ENCODE results near the gene TARS1. TPM values are rescaled to one million over a fixed set of nuclear protein-coding genes. Genes with fewer than 3 reads are reported as not detected.

TARS1 gene
- total and polyA plus RNA-seq, 7 experiments from 2014 or later, result 29.7 to 153 (median 60.0) TPM

DNA sequence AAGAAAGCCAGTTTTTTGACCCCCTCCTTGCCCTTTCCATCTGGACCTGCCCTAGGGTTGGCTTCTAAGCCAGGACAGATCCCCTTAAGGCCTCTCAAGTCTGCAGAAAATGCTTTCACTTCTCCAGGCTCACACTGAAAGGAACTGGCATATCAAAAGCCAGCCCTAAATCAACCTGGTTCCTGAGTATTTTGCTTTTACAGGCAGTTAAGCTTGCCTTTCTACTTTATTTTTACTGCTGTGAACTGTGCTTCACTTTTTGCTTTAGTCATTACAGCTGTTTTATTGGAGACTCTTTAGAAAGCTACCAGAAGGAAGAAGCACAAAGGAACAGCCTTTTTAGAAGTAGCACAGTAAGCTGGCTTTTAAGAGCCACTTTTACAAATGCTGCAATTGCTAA, 5.0 kb downstream of the TARS1 start:
- intact Hi-C loops (cut with micrococcal nuclease), result loop anchor here in 1 of 2 donors (10.0 kb wide), 3 partner anchors 211 to 861 kb away; partner anchors contain the start of gene SUB1
- Histone ChIP-seq H3K27me3 (ENCODE audit: control insufficient read depth in 2 of 2, insufficient read depth in 2 of 2, low read length in 2 of 2) (no peaks in the 10 kb centered on the region), H3K4me3 (ENCODE audit: low read length) (no peak overlapping the region), H3K36me3 (ENCODE audit: control insufficient read depth in 2 of 3, insufficient read depth in 3 of 3, low read length in 3 of 3) (peaks cover 10 to 41% (median 14%) of the 10 kb centered on the region in 3 experiments), H3K27ac (ENCODE audit: low read depth, low read length) (no peak overlapping the region), H3K4me1 (ENCODE audit: control insufficient read depth in 2 of 2, insufficient read depth in 2 of 2, low read length in 2 of 2) (peaks cover 7 to 15% of the 10 kb centered on the region in 2 donors), H3K9me3 (ENCODE audit: control insufficient read depth in 2 of 3, low read length in 3 of 3) (no peaks in the 10 kb centered on the region)
- Mint-ChIP-seq H3K27me3 (no peaks in the 10 kb centered on the region), H3K36me3 (peaks cover 5 to 46% (median 23%) of the 10 kb centered on the region in 5 donors), H3K9me3 (no peaks in the 10 kb centered on the region), H3K27ac (peak overlapping the region in 3 of 9 donors; percentile 23 to 53 (median 43)), H3K4me3 (no peak overlapping the region), H3K4me1 (peaks cover 26 to 52% (median 41%) of the 10 kb centered on the region in 7 donors)
- ChIA-PET POLR2A (no interaction called here), CTCF (interaction anchor here (0.6 to 0.9 kb wide), 2 partner anchors 10 to 832 kb away, joined by 3 read pairs; no protein-coding TSS in a partner anchor)
- no peak for DNase-seq
- ATAC-seq, result no peak

DNA sequence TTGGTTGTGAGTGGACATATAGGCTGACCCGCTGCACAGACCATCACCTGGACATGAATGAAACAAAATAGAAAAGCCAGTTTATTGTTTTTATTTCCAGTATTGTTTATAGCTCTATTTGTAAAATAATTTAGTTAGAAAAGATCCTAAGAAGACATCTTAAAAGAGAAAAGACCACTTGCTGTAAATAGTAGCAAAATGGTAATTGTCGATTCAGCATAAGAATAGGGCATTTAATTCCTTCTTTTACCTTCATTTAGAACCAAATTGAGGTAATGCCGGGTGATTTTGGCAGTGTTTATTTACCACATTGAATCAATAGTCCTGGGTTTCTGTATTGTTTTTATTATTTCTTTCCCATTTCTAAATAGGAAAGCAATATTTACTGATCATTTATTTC, 7.4 kb downstream of the TARS1 start:
- POLR2A ChIA-PET, result no interaction called here
- DNase-seq, result no peak

GRCh38 chr5:33457126-33457525, 16.4 kb downstream of the TARS1 start:
- intact Hi-C loops (cut with micrococcal nuclease), result no loop called here
- H3K9me3 Mint-ChIP-seq, result no peaks in the 10 kb centered on the region
- Histone ChIP-seq H3K36me3 (ENCODE audit: control insufficient read depth in 2 of 3, insufficient read depth in 3 of 3, low read length in 3 of 3) (peaks cover 5 to 94% (median 29%) of the 10 kb centered on the region in 3 experiments), H3K4me1 (ENCODE audit: control insufficient read depth in 2 of 2, insufficient read depth in 2 of 2, low read length in 2 of 2) (no peaks in the 10 kb centered on the region), H3K27ac (ENCODE audit: low read depth, low read length) (no peak overlapping the region), H3K27me3 (ENCODE audit: control insufficient read depth in 2 of 2, insufficient read depth in 2 of 2, low read length in 2 of 2) (no peaks in the 10 kb centered on the region), H3K9me3 (ENCODE audit: control insufficient read depth in 2 of 3, low read length in 3 of 3) (no peaks in the 10 kb centered on the region), H3K4me3 (ENCODE audit: low read length) (no peak overlapping the region)
- H3K36me3 Mint-ChIP-seq, result peaks cover 15 to 71% (median 36%) of the 10 kb centered on the region in 5 donors
- ChIA-PET POLR2A (no interaction called here), CTCF (interaction anchor here (1.0 kb wide), 1 partner anchor 21 kb away, joined by 3 read pairs; no protein-coding TSS in a partner anchor)
- no peak overlapping the region for H3K4me3 Mint-ChIP-seq
- no peaks in the 10 kb centered on the region for H3K27me3 Mint-ChIP-seq
- peak overlapping the region in 2 of 9 donors; percentile 34 to 41 for H3K27ac Mint-ChIP-seq
- no peak for ATAC-seq
- H3K4me1 Mint-ChIP-seq, result peaks cover 0 to 11% (median 4%) of the 10 kb centered on the region in 7 donors
- no peak for DNase-seq

More for the DNA sequence above, 7.4 kb downstream of the TARS1 start:
- H3K4me1 Mint-ChIP-seq, result peaks cover 22 to 53% (median 39%) of the 10 kb centered on the region in 7 donors
- Histone ChIP-seq H3K4me3 (ENCODE audit: low read length) (no peak overlapping the region), H3K27me3 (ENCODE audit: control insufficient read depth in 2 of 2, insufficient read depth in 2 of 2, low read length in 2 of 2) (no peaks in the 10 kb centered on the region), H3K9me3 (ENCODE audit: control insufficient read depth in 2 of 3, low read length in 3 of 3) (no peaks in the 10 kb centered on the region), H3K4me1 (ENCODE audit: control insufficient read depth in 2 of 2, insufficient read depth in 2 of 2, low read length in 2 of 2) (no peaks in the 10 kb centered on the region), H3K36me3 (ENCODE audit: control insufficient read depth in 2 of 3, insufficient read depth in 3 of 3, low read length in 3 of 3) (peaks cover 10 to 45% (median 16%) of the 10 kb centered on the region in 3 experiments), H3K27ac (ENCODE audit: low read depth, low read length) (no peak overlapping the region)
- H3K27ac Mint-ChIP-seq, result peak overlapping the region in 2 of 9 donors; percentile 14 to 31
- H3K36me3 Mint-ChIP-seq, result peaks cover 5 to 53% (median 23%) of the 10 kb centered on the region in 5 donors
- intact Hi-C loops (cut with micrococcal nuclease), result loop anchor here in 1 of 2 donors (10.0 kb wide), 3 partner anchors 213 to 863 kb away; partner anchors contain the start of gene SUB1
- no peak overlapping the region for H3K4me3 Mint-ChIP-seq
- no peaks in the 10 kb centered on the region for H3K27me3 Mint-ChIP-seq
- CTCF ChIA-PET, result no interaction called here
- H3K9me3 Mint-ChIP-seq, result no peaks in the 10 kb centered on the region
- ATAC-seq, result no peak

- ATAC-seq, result no peak
These were observed 17.1 kb downstream of the TARS1 start for GRCh38 chr5:33457817-33458216.

GRCh38 chr5:33460210-33460609, 19.4 kb downstream of the TARS1 start:
- Histone ChIP-seq H3K36me3 (ENCODE audit: control insufficient read depth in 2 of 3, insufficient read depth in 3 of 3, low read length in 3 of 3) (peaks cover 10 to 94% (median 37%) of the 10 kb centered on the region in 3 experiments), H3K4me3 (ENCODE audit: low read length) (no peak overlapping the region), H3K9me3 (ENCODE audit: control insufficient read depth in 2 of 3, low read length in 3 of 3) (no peaks in the 10 kb centered on the region), H3K4me1 (ENCODE audit: control insufficient read depth in 2 of 2, insufficient read depth in 2 of 2, low read length in 2 of 2) (no peaks in the 10 kb centered on the region), H3K27ac (ENCODE audit: low read depth, low read length) (no peak overlapping the region), H3K27me3 (ENCODE audit: control insufficient read depth in 2 of 2, insufficient read depth in 2 of 2, low read length in 2 of 2) (no peaks in the 10 kb centered on the region)
- Mint-ChIP-seq H3K27me3 (no peaks in the 10 kb centered on the region), H3K36me3 (peaks cover 18 to 79% (median 30%) of the 10 kb centered on the region in 5 donors), H3K4me1 (peaks cover 0 to 5% (median 0%) of the 10 kb centered on the region in 7 donors), H3K4me3 (no peak overlapping the region), H3K27ac (peak overlapping the region in 1 of 9 donors; percentile 39), H3K9me3 (no peaks in the 10 kb centered on the region)
- POLR2A ChIA-PET, result interaction anchor here (0.7 kb wide), 1 partner anchor 559 kb away, joined by 3 read pairs; no protein-coding TSS in a partner anchor
- intact Hi-C loops (cut with micrococcal nuclease), result no loop called here
- ATAC-seq, result no peak
- no peak for DNase-seq
- CTCF ChIA-PET, result no interaction called here

More at GRCh38 chr5:33457817-33458216, 17.1 kb downstream of the TARS1 start:
- Histone ChIP-seq H3K27ac (ENCODE audit: low read depth, low read length) (no peak overlapping the region), H3K27me3 (ENCODE audit: control insufficient read depth in 2 of 2, insufficient read depth in 2 of 2, low read length in 2 of 2) (no peaks in the 10 kb centered on the region), H3K9me3 (ENCODE audit: control insufficient read depth in 2 of 3, low read length in 3 of 3) (no peaks in the 10 kb centered on the region), H3K4me3 (ENCODE audit: low read length) (no peak overlapping the region), H3K4me1 (ENCODE audit: control insufficient read depth in 2 of 2, insufficient read depth in 2 of 2, low read length in 2 of 2) (no peaks in the 10 kb centered on the region), H3K36me3 (ENCODE audit: control insufficient read depth in 2 of 3, insufficient read depth in 3 of 3, low read length in 3 of 3) (peaks cover 5 to 94% (median 29%) of the 10 kb centered on the region in 3 experiments)
- Mint-ChIP-seq H3K9me3 (no peaks in the 10 kb centered on the region), H3K27me3 (no peaks in the 10 kb centered on the region), H3K4me3 (no peak overlapping the region), H3K36me3 (peaks cover 16 to 73% (median 35%) of the 10 kb centered on the region in 5 donors), H3K4me1 (peaks cover 0 to 9% (median 0%) of the 10 kb centered on the region in 7 donors), H3K27ac (no peak overlapping the region)
- POLR2A ChIA-PET, result no interaction called here
- CTCF ChIA-PET, result interaction anchor here (1.0 kb wide), 1 partner anchor 22 kb away, joined by 3 read pairs; no protein-coding TSS in a partner anchor
- no peak for DNase-seq
- intact Hi-C loops (cut with micrococcal nuclease), result no loop called here

- Histone ChIP-seq H3K4me1 (ENCODE audit: control insufficient read depth in 2 of 2, insufficient read depth in 2 of 2, low read length in 2 of 2) (no peaks in the 10 kb centered on the region), H3K4me3 (ENCODE audit: low read length) (no peak overlapping the region), H3K36me3 (ENCODE audit: control insufficient read depth in 2 of 3, insufficient read depth in 3 of 3, low read length in 3 of 3) (peaks cover 10 to 91% (median 33%) of the 10 kb centered on the region in 3 experiments), H3K9me3 (ENCODE audit: control insufficient read depth in 2 of 3, low read length in 3 of 3) (no peaks in the 10 kb centered on the region), H3K27me3 (ENCODE audit: control insufficient read depth in 2 of 2, insufficient read depth in 2 of 2, low read length in 2 of 2) (no peaks in the 10 kb centered on the region), H3K27ac (ENCODE audit: low read depth, low read length) (no peak overlapping the region)
- Mint-ChIP-seq H3K36me3 (peaks cover 20 to 76% (median 34%) of the 10 kb centered on the region in 5 donors), H3K4me3 (no peak overlapping the region), H3K4me1 (peaks cover 0 to 5% (median 0%) of the 10 kb centered on the region in 7 donors), H3K9me3 (no peaks in the 10 kb centered on the region), H3K27ac (no peak overlapping the region), H3K27me3 (no peaks in the 10 kb centered on the region)
- ATAC-seq, result no peak
- no peak for DNase-seq
- POLR2A ChIA-PET, result no interaction called here
- CTCF ChIA-PET, result no interaction called here
- intact Hi-C loops (cut with micrococcal nuclease), result no loop called here
These were observed 21.7 kb downstream of the TARS1 start for GRCh38 chr5:33462456-33462855.

DNA sequence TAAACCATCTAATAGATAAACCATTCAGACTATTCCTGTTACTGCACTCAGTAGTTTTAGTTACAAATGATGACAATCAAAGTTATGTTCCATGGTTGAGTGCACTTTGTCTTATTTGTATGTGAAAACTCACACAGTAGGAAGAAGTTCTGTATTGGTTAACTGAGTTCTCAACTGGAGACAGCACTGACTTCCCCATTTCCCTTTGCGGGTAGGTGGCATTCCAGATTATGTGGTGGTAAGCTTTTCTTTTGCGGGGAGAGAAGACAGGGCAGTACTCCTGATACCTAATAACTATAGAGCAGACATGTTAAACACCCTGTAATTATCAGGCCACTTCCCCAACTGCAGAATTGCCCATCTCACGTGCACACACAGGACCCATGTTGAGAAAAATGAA, 24.4 kb downstream of the TARS1 start:
- no peaks in the 10 kb centered on the region for H3K27me3 Mint-ChIP-seq
- H3K4me3 Mint-ChIP-seq, result no peak overlapping the region
- intact Hi-C loops (cut with micrococcal nuclease), result no loop called here
- Histone ChIP-seq H3K27ac (ENCODE audit: low read depth, low read length) (no peak overlapping the region), H3K27me3 (ENCODE audit: control insufficient read depth in 2 of 2, insufficient read depth in 2 of 2, low read length in 2 of 2) (no peaks in the 10 kb centered on the region), H3K36me3 (ENCODE audit: control insufficient read depth in 2 of 3, insufficient read depth in 3 of 3, low read length in 3 of 3) (peaks cover 5 to 91% (median 26%) of the 10 kb centered on the region in 3 experiments), H3K4me3 (ENCODE audit: low read length) (no peak overlapping the region), H3K4me1 (ENCODE audit: control insufficient read depth in 2 of 2, insufficient read depth in 2 of 2, low read length in 2 of 2) (no peaks in the 10 kb centered on the region), H3K9me3 (ENCODE audit: control insufficient read depth in 2 of 3, low read length in 3 of 3) (no peaks in the 10 kb centered on the region)
- H3K27ac Mint-ChIP-seq, result no peak overlapping the region
- ChIA-PET CTCF (interaction anchor here (0.7 kb wide), 1 partner anchor 174 kb away, joined by 7 read pairs; no protein-coding TSS in a partner anchor), POLR2A (no interaction called here)
- no peak for DNase-seq
- ATAC-seq, result no peak
- no peaks in the 10 kb centered on the region for H3K9me3 Mint-ChIP-seq
- H3K4me1 Mint-ChIP-seq, result no peaks in the 10 kb centered on the region
- peaks cover 22 to 73% (median 35%) of the 10 kb centered on the region in 5 donors for H3K36me3 Mint-ChIP-seq
